H9 (cell line): ENCODE data around the gene NAGLU. TPM values are rescaled to one million over a fixed set of nuclear protein-coding genes. Genes with fewer than 3 reads are reported as not detected.

Experiments used
- DNase-seq: peaks from one replicate; pipeline ENCODE4 v3.0.0-alpha.2; 2017
- H2AFZ ChIP-seq: one replicate; pipeline ENCODE4 v1.6.1; 2013; ENCODE audit warnings: mild to moderate bottlenecking, low read length, control low read depth, moderate library complexity
- H2AK5ac ChIP-seq: 2 replicates; pipeline ENCODE4 v1.6.1; 2013; ENCODE audit warnings: low read length, control low read depth, mixed read lengths; ENCODE audit not compliant: insufficient read length
- H2BK120ac ChIP-seq: one replicate; pipeline ENCODE4 v1.6.1; 2013; ENCODE audit warnings: low read depth, mild to moderate bottlenecking, low read length, control low read depth, inconsistent platforms; ENCODE audit not compliant: poor library complexity, severe bottlenecking
- H2BK12ac ChIP-seq: 2 replicates; pipeline ENCODE4 v1.6.1; 2013; ENCODE audit warnings: low read length, control low read depth, mixed read lengths, low read depth; ENCODE audit not compliant: insufficient read length
- H2BK15ac ChIP-seq: 2 replicates; pipeline ENCODE4 v1.6.1; 2013; ENCODE audit warnings: low read depth, low read length, control low read depth
- H2BK20ac ChIP-seq: one replicate; pipeline ENCODE4 v1.6.1; 2013; ENCODE audit warnings: low read depth, mild to moderate bottlenecking, low read length, control low read depth, inconsistent platforms; ENCODE audit not compliant: poor library complexity, severe bottlenecking
- H2BK5ac ChIP-seq: 2 replicates; pipeline ENCODE4 v1.6.1; 2013; ENCODE audit warnings: low read length, control low read depth, mixed read lengths; ENCODE audit not compliant: insufficient read length
- H3K14ac ChIP-seq: 2 replicates; pipeline ENCODE4 v1.6.1; 2013; ENCODE audit warnings: low read length, control low read depth; ENCODE audit not compliant: insufficient read depth
- H3K18ac ChIP-seq: 2 replicates; pipeline ENCODE4 v1.6.1; 2013; ENCODE audit warnings: low read depth, mild to moderate bottlenecking, mixed read lengths, low read length, control low read depth; ENCODE audit not compliant: insufficient read length
- H3K23ac ChIP-seq: 2 replicates; pipeline ENCODE4 v1.6.1; 2013; ENCODE audit warnings: low read length, control low read depth, mixed read lengths, low read depth; ENCODE audit not compliant: insufficient read length
- H3K23me2 ChIP-seq: 2 replicates; pipeline ENCODE4 v1.6.1; 2013; ENCODE audit warnings: low read depth, mild to moderate bottlenecking, mixed read lengths, low read length, control low read depth; ENCODE audit not compliant: insufficient read length, poor library complexity, severe bottlenecking
- H3K27ac ChIP-seq: 2 replicates; pipeline ENCODE4 v1.5.1; 2013; ENCODE audit warnings: low read length, control low read depth, mixed read lengths, low read depth; ENCODE audit not compliant: insufficient read length
- H3K27me3 ChIP-seq: 2 replicates; pipeline ENCODE4 v1.6.1; 2013; ENCODE audit warnings: low read length, control low read depth, inconsistent platforms; ENCODE audit not compliant: insufficient read depth
- H3K4ac ChIP-seq: 2 replicates; pipeline ENCODE4 v1.6.1; 2013; ENCODE audit warnings: low read depth, mild to moderate bottlenecking, control low read depth, inconsistent platforms, low read length, moderate library complexity
- H3K4me1 ChIP-seq: 2 replicates; pipeline ENCODE4 v1.6.1; 2013; ENCODE audit warnings: low read length, control low read depth, inconsistent platforms; ENCODE audit not compliant: insufficient read depth
- H3K4me2 ChIP-seq: 2 replicates; pipeline ENCODE4 v1.6.1; 2013; ENCODE audit warnings: low read length, control low read depth, mixed read lengths; ENCODE audit not compliant: insufficient read length, insufficient read depth
- H3K56ac ChIP-seq: 2 replicates; pipeline ENCODE4 v1.6.1; 2013; ENCODE audit warnings: low read depth, mild to moderate bottlenecking, mixed read lengths, low read length, control low read depth; ENCODE audit not compliant: insufficient read length
- H3K79me1 ChIP-seq: 2 replicates; pipeline ENCODE4 v1.6.1; 2013; ENCODE audit warnings: low read depth, mild to moderate bottlenecking, moderate library complexity, low read length, control low read depth, inconsistent platforms; ENCODE audit not compliant: insufficient read depth, poor library complexity, severe bottlenecking
- H3K79me2 ChIP-seq: 2 replicates; pipeline ENCODE4 v1.6.1; 2013; ENCODE audit warnings: low read length, control low read depth, inconsistent platforms; ENCODE audit not compliant: insufficient read depth
- H3K9ac ChIP-seq: 2 replicates; pipeline ENCODE4 v1.6.1; 2013; ENCODE audit warnings: low read length, control low read depth, mixed read lengths; ENCODE audit not compliant: insufficient read length; ENCODE audit errors: extremely low read depth
- H3K9me3 ChIP-seq: one replicate; pipeline ENCODE4 v1.6.1; 2013; ENCODE audit warnings: low read depth, low read length, inconsistent platforms; ENCODE audit not compliant: control insufficient read depth
- H3T11ph ChIP-seq: one replicate; pipeline ENCODE4 v1.6.1; 2013; ENCODE audit warnings: mild to moderate bottlenecking, low read length, control low read depth, inconsistent platforms
- H4K20me1 ChIP-seq: one replicate; pipeline ENCODE4 v1.6.1; 2013; ENCODE audit not compliant: control insufficient read depth, insufficient read length, insufficient read depth
- H4K5ac ChIP-seq: 2 replicates; pipeline ENCODE4 v1.6.1; 2013; ENCODE audit warnings: low read depth, mild to moderate bottlenecking, mixed read lengths, low read length, control low read depth; ENCODE audit not compliant: insufficient read length
- H4K8ac ChIP-seq: replicated peaks from 2 replicates; pipeline ENCODE4 v1.6.1; 2013; ENCODE audit warnings: low read length, control low read depth, mixed read lengths, low read depth; ENCODE audit not compliant: insufficient read length
- H4K91ac ChIP-seq: 2 replicates; pipeline ENCODE4 v1.6.1; 2013; ENCODE audit warnings: low read depth, mild to moderate bottlenecking, moderate library complexity, mixed read lengths, low read length, control low read depth; ENCODE audit not compliant: insufficient read length
- H3K27ac Mint-ChIP-seq, 3 experiments: 2 replicates in 2 of 3; 3 replicates in 1 of 3; pipeline ENCODE4 v1.8.0; 2020 to 2021; ENCODE audit warnings: mixed read lengths in 3 of 3, mild to moderate bottlenecking in 1 of 3, moderate library complexity in 1 of 3
- H3K27me3 Mint-ChIP-seq: 2 replicates; pipeline ENCODE4 v1.8.0; 2021; ENCODE audit warnings: low read depth, mild to moderate bottlenecking, moderate library complexity, mixed read lengths
- H3K36me3 Mint-ChIP-seq, 3 experiments: 2 replicates in 2 of 3; 3 replicates in 1 of 3; pipeline ENCODE4 v1.8.0; 2020 to 2021; ENCODE audit warnings: low read depth in 3 of 3, mixed read lengths in 3 of 3; ENCODE audit not compliant: insufficient read depth in 1 of 3
- H3K4me1 Mint-ChIP-seq, 2 experiments: 2 replicates each; pipeline ENCODE4 v1.8.0; 2020; ENCODE audit warnings: mixed read lengths in 2 of 2
- H3K4me3 Mint-ChIP-seq, 2 experiments: 2 replicates in 1 of 2; 3 replicates in 1 of 2; pipeline ENCODE4 v1.8.0; 2020 to 2021; ENCODE audit warnings: mild to moderate bottlenecking in 2 of 2, mixed read lengths in 2 of 2, moderate library complexity in 1 of 2
- H3K9me3 Mint-ChIP-seq, 2 experiments: 2 replicates in 1 of 2; 3 replicates in 1 of 2; pipeline ENCODE4 v1.8.0; 2020; ENCODE audit warnings: mild to moderate bottlenecking in 2 of 2, mixed read lengths in 2 of 2, moderate library complexity in 1 of 2
- CTCF ChIP-seq: fragments of 200-600 bp; sonication (generic); conservative IDR thresholded peaks from 3 replicates; pipeline ENCODE4 v1.8.0; 2021; ENCODE audit warnings: antibody characterized with exemption, mild to moderate bottlenecking
- WGBS: extraction: QIAGEN DNeasy Blood & Tissue Kit; methylation state at CpG from one replicate; pipeline ENCODE4 v1.1.7; 2013; ENCODE audit warnings: missing lambda C conversion rate, low lambda C conversion rate, mixed read lengths; ENCODE audit not compliant: insufficient read length; ENCODE audit errors: extremely low coverage; 5-methylcytosine and 5-hydroxymethylcytosine counted together
- total RNA-seq: library from RNA; stranded (reverse); gene quantifications from 2 replicates; pipeline ENCODE4 v1.2.1, GENCODE V29; 2021

NAGLU gene
- total RNA-seq, 1 experiment from 2014 or later, result 23.5 TPM

- Histone ChIP-seq H4K8ac (no peak overlapping the region), H2AK5ac (no peak overlapping the region), H3K27me3 (no peaks in the 10 kb centered on the region), H3K23me2 (peaks cover 11% of the 10 kb centered on the region), H3K9ac (no peak overlapping the region), H2BK12ac (no peak overlapping the region), H3K9me3 (no peaks in the 10 kb centered on the region), H3K79me2 (peaks cover 4% of the 10 kb centered on the region; the same call in 1 of the 2 replicates), H3K18ac (no peak overlapping the region), H2BK20ac (no peak overlapping the region), H3K14ac (no peak overlapping the region), H3T11ph (no peak overlapping the region), H2BK120ac (no peak overlapping the region), H3K4me2 (no peak overlapping the region), H2BK15ac (no peak overlapping the region), H2BK5ac (no peak overlapping the region), H4K5ac (no peak overlapping the region), H2AFZ (no peak overlapping the region), H3K23ac (no peak overlapping the region), H3K79me1 (peaks cover 4% of the 10 kb centered on the region), H3K4me1 (no peaks in the 10 kb centered on the region), H3K4ac (no peak overlapping the region), H3K27ac (no peak overlapping the region), H3K56ac (no peak overlapping the region), H4K91ac (no peak overlapping the region), H4K20me1 (no peaks in the 10 kb centered on the region)
- DNase-seq, result no peak
- WGBS, result no CpG with 5 or more reads among the region's 3 CpGs
- H3K9me3 Mint-ChIP-seq, result no peaks in the 10 kb centered on the region
- peaks cover 16 to 29% of the 10 kb centered on the region in 2 experiments for H3K4me1 Mint-ChIP-seq
- no peak for TF ChIP-seq CTCF
- no peak overlapping the region for H3K4me3 Mint-ChIP-seq
- peaks cover 3 to 17% (median 16%) of the 10 kb centered on the region in 3 experiments; a peak in 5 of 7 replicates for H3K36me3 Mint-ChIP-seq
- no peaks in the 10 kb centered on the region for H3K27me3 Mint-ChIP-seq
- H3K27ac Mint-ChIP-seq, result peak overlapping the region in 1 of 3 experiments; percentile 15; a peak in 1 of 7 replicates
Measured at GRCh38 chr17:42560246-42560645, 24.2 kb downstream of the NAGLU start.
